Ishikawa (cell line): ENCODE results near the gene FOXP1.

ENCODE experiments used
- CEBPB ChIP-seq: IDR thresholded peaks from 2 replicates; pipeline ENCODE4 v1.6.1; 2012
- CREB1 ChIP-seq: IDR thresholded peaks from 2 replicates; pipeline ENCODE4 v1.6.1; 2012; ENCODE audit warnings: low read depth
- EGR1 ChIP-seq: IDR thresholded peaks from 2 replicates; pipeline ENCODE4 v1.6.1; 2012
- EP300 ChIP-seq: IDR thresholded peaks from 2 replicates; pipeline ENCODE4 v1.6.1; 2012; ENCODE audit warnings: borderline replicate concordance
- FOXM1 ChIP-seq: IDR thresholded peaks from 2 replicates; pipeline ENCODE4 v1.6.1; 2012; ENCODE audit warnings: low read depth, borderline replicate concordance
- NFIC ChIP-seq: IDR thresholded peaks from 2 replicates; pipeline ENCODE4 v1.6.1; 2012
- RAD21 ChIP-seq: IDR thresholded peaks from 2 replicates; pipeline ENCODE4 v1.6.1; 2012; ENCODE audit warnings: low read depth
- TAF1 ChIP-seq: IDR thresholded peaks from 2 replicates; pipeline ENCODE4 v1.6.1; 2012; ENCODE audit warnings: low read depth, mild to moderate bottlenecking
- TCF12 ChIP-seq: IDR thresholded peaks from 2 replicates; pipeline ENCODE4 v1.6.1; 2012; ENCODE audit warnings: low read depth
- TEAD4 ChIP-seq: IDR thresholded peaks from 2 replicates; pipeline ENCODE4 v1.6.1; 2012
- YY1 ChIP-seq: IDR thresholded peaks from 2 replicates; pipeline ENCODE4 v1.6.1; 2012; ENCODE audit warnings: low read depth
- ZBTB7A ChIP-seq: IDR thresholded peaks from 2 replicates; pipeline ENCODE4 v1.6.1; 2012; ENCODE audit warnings: low read depth
- TF ChIP-seq, protein P1 (sequence below): IDR thresholded peaks from 2 replicates; pipeline ENCODE4 v1.6.1; 2012; ENCODE audit warnings: low read depth, mild to moderate bottlenecking
- TF ChIP-seq, protein P2 (sequence below): IDR thresholded peaks from 2 replicates; pipeline ENCODE4 v1.6.1; 2012
- TF ChIP-seq, protein P3 (sequence below): IDR thresholded peaks from 2 replicates; pipeline ENCODE4 v1.6.1; 2012

The FOXP1 gene

DNA sequence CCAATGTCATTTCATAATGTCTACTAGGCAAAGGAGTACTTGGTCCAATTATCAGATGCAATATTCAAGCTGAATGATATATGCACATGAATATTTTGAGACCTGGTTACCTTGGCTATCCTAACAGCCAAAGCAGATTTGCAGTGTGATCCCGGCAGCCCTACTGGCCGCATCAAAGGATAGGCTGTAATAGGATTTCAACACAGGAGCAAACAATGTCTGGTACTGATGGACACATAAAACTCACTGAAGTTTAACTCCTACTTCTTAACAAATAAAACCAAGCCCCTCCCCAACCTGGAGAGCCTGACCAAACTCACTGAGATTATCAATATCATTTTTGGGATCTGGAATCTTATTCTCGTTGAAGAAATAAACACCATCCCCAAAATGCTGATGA is 130.2 kb downstream of the FOXP1 start:
- no peak for TF ChIP-seq TEAD4
- no peak for TF ChIP-seq EP300
- TF ChIP-seq, protein P1, sequence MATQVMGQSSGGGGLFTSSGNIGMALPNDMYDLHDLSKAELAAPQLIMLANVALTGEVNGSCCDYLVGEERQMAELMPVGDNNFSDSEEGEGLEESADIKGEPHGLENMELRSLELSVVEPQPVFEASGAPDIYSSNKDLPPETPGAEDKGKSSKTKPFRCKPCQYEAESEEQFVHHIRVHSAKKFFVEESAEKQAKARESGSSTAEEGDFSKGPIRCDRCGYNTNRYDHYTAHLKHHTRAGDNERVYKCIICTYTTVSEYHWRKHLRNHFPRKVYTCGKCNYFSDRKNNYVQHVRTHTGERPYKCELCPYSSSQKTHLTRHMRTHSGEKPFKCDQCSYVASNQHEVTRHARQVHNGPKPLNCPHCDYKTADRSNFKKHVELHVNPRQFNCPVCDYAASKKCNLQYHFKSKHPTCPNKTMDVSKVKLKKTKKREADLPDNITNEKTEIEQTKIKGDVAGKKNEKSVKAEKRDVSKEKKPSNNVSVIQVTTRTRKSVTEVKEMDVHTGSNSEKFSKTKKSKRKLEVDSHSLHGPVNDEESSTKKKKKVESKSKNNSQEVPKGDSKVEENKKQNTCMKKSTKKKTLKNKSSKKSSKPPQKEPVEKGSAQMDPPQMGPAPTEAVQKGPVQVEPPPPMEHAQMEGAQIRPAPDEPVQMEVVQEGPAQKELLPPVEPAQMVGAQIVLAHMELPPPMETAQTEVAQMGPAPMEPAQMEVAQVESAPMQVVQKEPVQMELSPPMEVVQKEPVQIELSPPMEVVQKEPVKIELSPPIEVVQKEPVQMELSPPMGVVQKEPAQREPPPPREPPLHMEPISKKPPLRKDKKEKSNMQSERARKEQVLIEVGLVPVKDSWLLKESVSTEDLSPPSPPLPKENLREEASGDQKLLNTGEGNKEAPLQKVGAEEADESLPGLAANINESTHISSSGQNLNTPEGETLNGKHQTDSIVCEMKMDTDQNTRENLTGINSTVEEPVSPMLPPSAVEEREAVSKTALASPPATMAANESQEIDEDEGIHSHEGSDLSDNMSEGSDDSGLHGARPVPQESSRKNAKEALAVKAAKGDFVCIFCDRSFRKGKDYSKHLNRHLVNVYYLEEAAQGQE: no peak
- TF ChIP-seq TCF12: no peak
- TF ChIP-seq, protein P2, sequence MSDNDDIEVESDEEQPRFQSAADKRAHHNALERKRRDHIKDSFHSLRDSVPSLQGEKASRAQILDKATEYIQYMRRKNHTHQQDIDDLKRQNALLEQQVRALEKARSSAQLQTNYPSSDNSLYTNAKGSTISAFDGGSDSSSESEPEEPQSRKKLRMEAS: no peak
- no peak for TF ChIP-seq CREB1
- no peak for TF ChIP-seq CEBPB
- TF ChIP-seq, protein P3, sequence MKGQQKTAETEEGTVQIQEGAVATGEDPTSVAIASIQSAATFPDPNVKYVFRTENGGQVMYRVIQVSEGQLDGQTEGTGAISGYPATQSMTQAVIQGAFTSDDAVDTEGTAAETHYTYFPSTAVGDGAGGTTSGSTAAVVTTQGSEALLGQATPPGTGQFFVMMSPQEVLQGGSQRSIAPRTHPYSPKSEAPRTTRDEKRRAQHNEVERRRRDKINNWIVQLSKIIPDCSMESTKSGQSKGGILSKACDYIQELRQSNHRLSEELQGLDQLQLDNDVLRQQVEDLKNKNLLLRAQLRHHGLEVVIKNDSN: no peak
- TF ChIP-seq NFIC: no peak
- TF ChIP-seq YY1: no peak
- TF ChIP-seq FOXM1: no peak

DNA sequence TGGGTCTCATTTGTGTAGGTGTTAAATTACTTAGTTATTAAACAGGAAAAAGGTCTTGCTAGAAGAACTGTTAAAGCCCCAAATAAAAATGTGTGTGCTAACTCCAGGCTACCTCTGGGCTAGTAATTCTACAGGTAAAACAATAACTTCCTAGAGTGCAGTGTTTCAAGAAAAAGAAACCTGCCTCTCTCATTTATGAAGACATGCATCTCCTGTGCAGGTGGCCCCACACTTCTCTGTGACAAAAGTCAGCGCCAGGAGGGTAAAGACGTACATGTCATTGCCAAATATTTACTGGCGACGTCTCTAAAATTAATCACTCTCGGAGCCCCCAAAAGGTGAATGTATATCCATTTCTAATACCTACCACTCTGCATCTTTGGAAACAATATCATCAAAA is 131.7 kb downstream of the FOXP1 start:
- no peak for TF ChIP-seq CEBPB
- TF ChIP-seq CREB1: no peak
- TF ChIP-seq, protein P2: no peak
- TF ChIP-seq YY1: no peak
- no peak for TF ChIP-seq FOXM1
- TF ChIP-seq EGR1: no peak
- TF ChIP-seq, protein P3: no peak
- TF ChIP-seq TCF12: no peak
- TF ChIP-seq, protein P1: no peak
- no peak for TF ChIP-seq NFIC
- no peak for TF ChIP-seq TEAD4
- TF ChIP-seq EP300: no peak
- no peak for TF ChIP-seq TAF1
- TF ChIP-seq RAD21: no peak

DNA sequence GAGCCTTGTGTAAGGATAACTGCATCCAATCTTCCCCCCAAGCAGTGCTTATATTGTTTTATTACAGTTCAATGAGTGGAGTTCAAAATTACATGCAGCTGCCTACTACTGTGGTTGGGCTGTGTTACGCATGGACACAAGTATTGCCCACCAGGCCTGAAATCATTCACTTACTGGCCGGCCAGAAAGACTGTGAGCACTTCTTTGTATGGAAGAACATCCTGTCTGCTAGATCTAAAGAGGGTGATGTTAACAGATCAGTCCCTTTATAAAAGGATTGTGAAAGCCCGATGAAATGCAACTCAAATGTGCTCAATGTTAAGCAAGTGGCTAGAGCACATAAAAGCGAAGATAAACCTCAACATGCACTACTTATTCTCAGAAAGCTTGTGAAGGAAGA is 132.5 kb downstream of the FOXP1 start:
- TF ChIP-seq, protein P1: no peak
- TF ChIP-seq, protein P2: no peak
- TF ChIP-seq NFIC: no peak
- TF ChIP-seq CEBPB: no peak
- TF ChIP-seq RAD21: no peak
- no peak for TF ChIP-seq YY1
- TF ChIP-seq, protein P3: no peak
- no peak for TF ChIP-seq CREB1
- no peak for TF ChIP-seq ZBTB7A
- no peak for TF ChIP-seq TAF1
- TF ChIP-seq EGR1: no peak
- TF ChIP-seq FOXM1: no peak
- no peak for TF ChIP-seq TEAD4

DNA sequence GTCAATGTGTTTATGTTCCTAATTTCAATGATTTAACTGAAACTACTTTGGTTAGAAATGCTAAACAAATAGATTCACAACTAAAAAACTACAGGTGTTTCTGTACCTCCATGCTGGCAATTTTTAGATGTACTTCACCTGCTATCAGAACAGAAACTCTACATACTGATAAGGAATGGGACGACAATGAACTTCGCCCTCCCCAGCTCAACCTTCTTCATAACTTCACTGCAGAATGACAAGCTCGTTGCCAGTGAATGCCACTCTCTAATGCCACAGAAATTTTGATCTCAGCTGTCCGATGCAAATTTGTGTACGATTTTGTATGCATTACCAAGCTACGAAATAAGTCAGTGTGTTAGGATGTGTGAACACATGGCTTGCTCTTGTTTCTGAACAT is 133.4 kb downstream of the FOXP1 start:
- TF ChIP-seq NFIC (no peak), TEAD4 (no peak), EGR1 (no peak), CREB1 (no peak), CEBPB (no peak), TCF12 (no peak), RAD21 (no peak), YY1 (no peak), ZBTB7A (no peak), FOXM1 (no peak), EP300 (no peak), TAF1 (no peak)
- TF ChIP-seq, protein P2: no peak
- TF ChIP-seq, protein P1: no peak
- TF ChIP-seq, protein P3: no peak
